Bronchial epithelial cell (primary cell): ENCODE data around the gene UGT3A2. TPM values are rescaled to one million over a fixed set of nuclear protein-coding genes. Genes with fewer than 3 reads are reported as not detected.
"Not testable (repeated sequence)": the region's sequence is repeated elsewhere in the genome, so short reads cannot be mapped to it uniquely, and the experiment has no call there.

Experiments
- DNase-seq: peaks from one replicate; pipeline ENCODE4 v3.0.0-alpha.2; 2010; ENCODE audit warnings: low read depth
- FAIRE-seq: peaks from 2 replicates; lab custom pipeline; 2011; peaks lifted over from hg19 to GRCh38; lab: Jason Lieb, UNC
- H3K27me3 ChIP-seq: 2 replicates; pipeline ENCODE4 v1.5.1; 2011; ENCODE audit warnings: low read length; ENCODE audit not compliant: control insufficient read depth, insufficient read depth
- H3K36me3 ChIP-seq: 2 replicates; pipeline ENCODE4 v1.5.1; 2011; ENCODE audit warnings: low read length; ENCODE audit not compliant: control insufficient read depth, insufficient read depth
- H3K4me3 ChIP-seq: 2 replicates; pipeline ENCODE4 v1.5.1; 2011; ENCODE audit warnings: mild to moderate bottlenecking, low read depth, low read length, control low read depth
- CTCF ChIP-seq: IDR thresholded peaks from 2 replicates; pipeline ENCODE4 v1.5.1; 2011; ENCODE audit warnings: mild to moderate bottlenecking, moderate library complexity, low read length, control low read depth, inconsistent platforms; ENCODE audit not compliant: insufficient read depth, severe bottlenecking
- total RNA-seq: library from RNA; depleted of rRNA; stranded (reverse); fragments of >200 nt; gene quantifications from 2 replicates; pipeline ENCODE4 v1.2.1, GENCODE V29; 2014

UGT3A2 gene
- total RNA-seq, 1 donor from 2014 or later: not detected

DNA sequence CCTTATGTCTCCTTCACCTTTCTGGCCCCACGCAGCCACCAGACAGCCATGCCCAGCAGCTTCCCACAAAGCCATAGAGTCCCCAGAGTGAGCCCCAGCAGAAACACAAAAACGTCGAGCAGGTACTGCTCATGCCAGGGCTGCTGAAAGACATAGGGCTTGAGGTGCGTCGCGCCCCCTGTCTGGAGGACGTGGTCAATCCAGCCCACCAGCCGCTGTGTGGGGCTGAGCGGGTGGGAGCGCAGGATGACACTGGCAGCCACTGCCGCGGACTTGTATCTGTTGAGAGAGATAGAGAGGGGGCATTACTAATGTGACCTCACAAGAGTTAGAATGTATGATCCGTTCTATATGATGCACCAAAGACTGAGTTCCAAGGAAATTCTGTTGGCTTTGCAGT lies 31.0 kb downstream of the UGT3A2 start:
- DNase-seq (no peak), FAIRE-seq (no peak)
- Histone ChIP-seq H3K36me3 (no peaks in the 10 kb centered on the region), H3K4me3 (no peak overlapping the region), H3K27me3 (no peaks in the 10 kb centered on the region)
- TF ChIP-seq CTCF: no peak

GRCh38 chr5:36034536-36035134 lies 32.0 kb downstream of the UGT3A2 start:
- not testable (repeated sequence) for H3K27me3 ChIP-seq, DNase-seq, FAIRE-seq

DNA sequence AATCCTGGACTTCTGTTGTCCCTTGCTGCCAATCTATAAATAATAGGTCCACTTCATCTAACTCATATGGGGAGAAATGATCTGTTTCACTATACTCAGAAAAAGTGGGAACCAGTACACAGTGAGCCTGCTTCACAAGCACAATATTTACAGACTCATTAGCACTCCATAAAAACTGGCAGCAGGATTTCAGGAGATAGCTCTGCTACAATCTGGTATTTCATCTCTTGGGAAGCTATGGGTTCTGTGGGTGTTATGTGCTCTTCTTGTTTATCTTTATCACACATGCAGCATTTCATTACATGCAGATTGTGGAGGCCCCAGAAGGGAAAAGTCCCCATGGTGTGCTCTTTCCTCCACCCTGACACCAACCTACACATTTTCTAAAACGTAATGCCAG lies 33.2 kb downstream of the UGT3A2 start:
- no peak overlapping the region for H3K4me3 ChIP-seq
- no peaks in the 10 kb centered on the region for H3K36me3 ChIP-seq
- FAIRE-seq (no peak), DNase-seq (no peak)
- TF ChIP-seq CTCF: no peak
- no peaks in the 10 kb centered on the region for H3K27me3 ChIP-seq

More at GRCh38 chr5:36034536-36035134, 32.0 kb downstream of the UGT3A2 start:
- H3K4me3 ChIP-seq, H3K36me3 ChIP-seq: not testable (repeated sequence)

DNA sequence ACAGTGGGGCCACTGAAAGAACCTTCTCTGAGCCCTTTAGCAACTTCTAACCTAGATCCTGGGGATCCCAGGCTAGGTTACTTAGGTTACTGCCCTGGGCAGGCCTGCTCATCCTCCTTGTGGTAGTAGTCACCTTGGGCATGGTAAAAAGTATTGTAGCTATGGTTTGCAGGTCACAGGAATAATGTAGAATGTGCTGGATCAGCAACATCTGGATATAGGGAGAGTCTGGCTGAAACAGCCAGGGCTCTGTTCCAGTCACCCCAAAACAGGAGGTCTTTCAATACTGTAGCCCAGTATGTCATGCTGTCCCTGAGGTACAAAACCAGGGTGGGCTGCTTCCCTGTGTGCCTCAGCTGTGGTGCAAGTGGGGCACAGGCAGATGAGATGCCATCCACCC lies 33.6 kb downstream of the UGT3A2 start:
- DNase-seq (no peak), FAIRE-seq (no peak)
- TF ChIP-seq CTCF: no peak
- no peak overlapping the region for H3K4me3 ChIP-seq
- H3K27me3 ChIP-seq: no peaks in the 10 kb centered on the region
- no peaks in the 10 kb centered on the region for H3K36me3 ChIP-seq

- no peak for FAIRE-seq
- no peak for DNase-seq
- Histone ChIP-seq H3K27me3 (no peaks in the 10 kb centered on the region), H3K36me3 (no peaks in the 10 kb centered on the region), H3K4me3 (no peak overlapping the region)
- no peak for TF ChIP-seq CTCF
Measured at GRCh38 chr5:36031223-36031622, 35.5 kb downstream of the UGT3A2 start.

DNA sequence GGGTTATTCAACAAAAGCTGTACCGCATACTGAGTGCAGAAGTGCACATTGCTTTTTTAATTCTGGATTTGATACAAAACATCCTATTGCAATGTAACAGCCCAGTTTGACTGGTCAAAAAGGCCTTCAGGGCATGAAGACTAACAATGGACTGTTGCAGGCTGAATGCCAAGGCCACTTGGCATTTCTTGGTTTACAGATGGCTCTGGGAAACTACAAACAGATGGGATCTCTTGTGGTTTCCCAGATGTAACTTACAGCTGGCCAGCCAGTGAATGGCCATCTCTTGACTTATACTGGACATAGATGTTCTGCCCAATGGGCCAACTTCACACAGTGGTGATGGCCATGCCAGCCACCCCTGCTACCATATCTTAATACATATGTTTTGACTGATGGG lies 36.8 kb downstream of the UGT3A2 start:
- DNase-seq (no peak), FAIRE-seq (no peak)
- H3K4me3 ChIP-seq: no peak overlapping the region
- no peak for TF ChIP-seq CTCF
- no peaks in the 10 kb centered on the region for H3K36me3 ChIP-seq
- no peaks in the 10 kb centered on the region for H3K27me3 ChIP-seq
